Stimulated activated CD4-positive, alpha-beta T cell treated with anti-CD3 and anti-CD28 coated beads, Interleukin-1b, Interleukin-23, amount 100 ng/mL, for 1 hour (primary cell): Measurements from ENCODE around the gene LIN54.
"Not testable (repeated sequence)": the region's sequence is repeated elsewhere in the genome, so short reads cannot be mapped to it uniquely, and the experiment has no call there.

Experiments used
- DNase-seq, 2 donors: peaks; one replicate each; pipeline ENCODE4 v3.0.0-alpha.2; 2020; ENCODE audit warnings: low read depth in 2 of 2

The LIN54 gene

GRCh38 chr4:83010522-83011318 lies at the start of gene LIN54:
Gene LIN54 (minus strand): TSS chr4:83010823. CDS start chr4:82984844, 25,979 bp downstream.
- peak; percentile 57 to 69 for DNase-seq

DNA sequence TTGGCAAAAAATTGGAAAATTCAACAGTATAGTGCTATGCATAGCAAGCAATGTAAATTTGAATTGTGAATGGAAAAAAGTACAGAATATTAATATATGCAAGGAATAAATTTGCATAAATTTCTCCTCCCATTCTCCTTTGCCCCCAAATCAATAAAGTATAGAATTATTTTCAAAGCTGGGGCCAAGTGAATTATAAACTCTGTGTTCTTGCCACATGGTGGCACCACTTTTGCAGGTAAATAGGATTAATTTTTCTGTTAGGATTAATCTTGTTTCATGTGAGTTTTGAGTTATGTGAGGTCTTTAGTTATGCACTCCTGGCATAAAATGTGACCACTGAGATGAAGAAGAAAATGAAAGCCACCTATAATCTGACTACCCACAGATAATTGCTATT lies 44.3 kb upstream of the LIN54 start:
- no peak for DNase-seq

- DNase-seq: not testable (repeated sequence)
Observed at GRCh38 chr4:83048781-83049180, 38.2 kb upstream of the LIN54 start.

- DNase-seq: no peak
Observed at GRCh38 chr4:83046693-83047473, 36.3 kb upstream of the LIN54 start.

DNA sequence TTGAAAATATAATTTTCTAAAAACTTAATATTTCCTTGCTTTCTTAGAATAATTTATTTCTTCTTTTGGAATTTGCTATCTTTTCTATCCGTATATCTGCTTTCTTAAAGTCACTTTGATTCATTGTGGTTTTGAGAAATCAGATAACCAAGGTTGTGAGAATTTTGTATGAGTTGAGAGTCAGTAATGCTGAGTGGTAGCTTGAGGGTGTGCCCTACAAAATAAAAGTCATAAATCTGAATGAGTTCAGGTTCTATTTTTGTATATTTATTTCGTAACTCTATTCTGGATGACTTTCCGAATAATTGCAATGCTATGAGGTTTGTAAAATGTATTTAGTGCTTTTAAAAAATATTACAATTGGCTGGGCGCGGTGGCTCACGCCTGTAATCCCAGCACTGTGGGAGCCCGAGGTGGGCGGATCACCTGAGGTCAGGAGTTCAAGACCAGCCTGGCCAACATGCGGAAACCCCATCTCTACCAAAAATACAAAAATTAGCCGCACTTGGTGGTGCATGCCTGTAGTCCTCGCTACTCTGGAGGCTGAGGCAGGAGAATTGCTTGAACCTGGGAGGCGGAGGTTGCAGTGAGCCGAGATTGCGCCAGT lies 33.3 kb upstream of the LIN54 start:
- no peak for DNase-seq

DNA sequence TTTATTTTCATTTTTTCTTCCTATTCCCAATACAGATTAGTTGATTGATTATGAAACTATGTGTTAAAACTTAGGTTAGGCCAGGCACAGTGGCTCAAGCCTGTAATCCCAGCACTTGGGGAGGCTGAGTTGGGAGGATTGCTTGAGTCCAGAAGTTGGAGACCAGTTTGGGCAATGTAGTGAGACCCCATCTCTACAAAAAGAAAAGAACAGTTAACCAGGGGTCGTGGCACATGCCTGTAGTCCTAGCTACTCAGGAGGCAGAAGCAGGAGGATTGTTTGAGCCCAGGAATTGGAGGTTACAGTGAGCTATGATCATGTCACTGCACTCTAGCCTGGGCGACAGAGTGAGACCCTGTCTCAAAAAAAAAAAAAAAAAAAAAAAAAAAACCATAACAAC lies 32.5 kb upstream of the LIN54 start:
- DNase-seq: not testable (repeated sequence)

- DNase-seq: no peak
Observed at GRCh38 chr4:83040269-83040668, 29.6 kb upstream of the LIN54 start.

DNA sequence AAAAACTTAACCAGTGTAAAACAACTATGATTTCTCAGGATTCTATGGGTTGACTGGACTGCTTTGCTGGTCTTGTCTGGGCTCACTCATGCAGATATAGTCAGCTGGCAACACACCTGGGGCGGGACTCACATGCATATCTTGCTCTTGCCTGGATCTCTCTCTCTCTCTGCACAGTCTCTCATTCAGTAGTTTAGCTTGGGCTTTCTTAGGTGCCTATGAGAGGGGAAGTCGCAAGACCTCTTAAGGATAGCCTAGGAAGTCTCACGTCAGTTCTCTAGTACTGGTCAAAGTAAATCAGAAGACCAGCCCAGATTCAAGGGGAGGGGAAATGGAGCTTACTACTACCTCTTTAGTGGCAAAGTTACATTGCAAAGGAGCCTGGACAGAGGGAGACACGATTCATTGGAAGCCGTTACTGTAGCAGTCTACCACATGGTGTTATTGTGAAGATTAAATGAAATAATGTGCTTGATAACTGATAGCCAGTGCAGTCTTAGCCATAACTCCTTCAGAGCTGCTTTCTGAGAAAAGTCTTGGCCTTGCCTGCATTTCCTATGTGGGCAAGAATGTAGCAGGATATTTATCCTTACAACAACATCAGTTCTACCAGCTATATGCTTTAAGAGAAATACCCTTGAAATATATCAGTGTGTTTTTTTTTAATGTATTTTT lies 26.5 kb upstream of the LIN54 start:
- no peak for DNase-seq

GRCh38 chr4:83034630-83035494 lies 24.2 kb upstream of the LIN54 start, which contains the start of gene COPS4:
Gene COPS4 (plus strand): TSS chr4:83035183. CDS start chr4:83035225, 42 bp downstream.
- DNase-seq: peak; percentile 78 to 87

- DNase-seq: no peak
Observed at GRCh38 chr4:83029688-83030087, 19.1 kb upstream of the LIN54 start.

DNA sequence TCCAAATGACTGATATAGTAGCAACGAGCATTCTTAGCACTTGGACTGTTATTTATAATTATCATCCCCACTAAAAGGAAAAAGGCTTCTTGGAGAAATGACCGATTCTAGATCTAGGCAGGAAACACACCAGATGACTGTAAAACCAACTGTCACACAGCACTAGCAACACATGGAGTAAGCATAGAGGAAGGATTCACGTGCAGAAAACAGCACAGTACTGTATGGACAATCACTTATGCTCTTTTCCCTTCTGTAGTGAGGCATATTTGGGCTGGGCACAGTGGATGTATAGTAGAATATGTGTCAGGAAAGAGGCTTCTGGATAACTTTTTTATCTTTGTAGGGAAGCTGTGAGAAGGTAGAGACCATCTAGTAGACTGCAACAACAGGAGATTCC lies 18.4 kb upstream of the LIN54 start:
- DNase-seq: no peak

DNA sequence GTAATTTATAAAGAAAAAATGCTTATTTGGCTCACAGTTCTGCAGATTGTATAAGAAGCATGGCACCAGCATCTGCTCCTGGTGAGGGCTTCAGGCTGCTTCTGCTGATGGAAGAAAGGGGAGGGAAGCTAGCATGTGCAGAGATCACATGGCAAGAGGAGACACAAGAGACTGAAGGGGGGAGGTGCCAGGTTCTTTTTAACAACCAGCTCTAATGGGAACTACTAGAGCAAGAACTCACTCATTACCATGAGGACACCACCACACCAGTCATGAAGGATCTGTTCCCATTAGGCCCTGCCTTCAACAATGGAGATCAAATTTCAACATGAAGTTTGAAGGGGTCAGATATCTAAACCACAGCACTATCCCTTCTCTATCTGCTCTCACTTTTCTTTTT lies 14.9 kb upstream of the LIN54 start:
- DNase-seq: no peak

GRCh38 chr4:83024233-83024632 lies 13.6 kb upstream of the LIN54 start:
- DNase-seq: no peak

- DNase-seq: not testable (repeated sequence)
Observed at GRCh38 chr4:83023599-83023998, 13.0 kb upstream of the LIN54 start.

DNA sequence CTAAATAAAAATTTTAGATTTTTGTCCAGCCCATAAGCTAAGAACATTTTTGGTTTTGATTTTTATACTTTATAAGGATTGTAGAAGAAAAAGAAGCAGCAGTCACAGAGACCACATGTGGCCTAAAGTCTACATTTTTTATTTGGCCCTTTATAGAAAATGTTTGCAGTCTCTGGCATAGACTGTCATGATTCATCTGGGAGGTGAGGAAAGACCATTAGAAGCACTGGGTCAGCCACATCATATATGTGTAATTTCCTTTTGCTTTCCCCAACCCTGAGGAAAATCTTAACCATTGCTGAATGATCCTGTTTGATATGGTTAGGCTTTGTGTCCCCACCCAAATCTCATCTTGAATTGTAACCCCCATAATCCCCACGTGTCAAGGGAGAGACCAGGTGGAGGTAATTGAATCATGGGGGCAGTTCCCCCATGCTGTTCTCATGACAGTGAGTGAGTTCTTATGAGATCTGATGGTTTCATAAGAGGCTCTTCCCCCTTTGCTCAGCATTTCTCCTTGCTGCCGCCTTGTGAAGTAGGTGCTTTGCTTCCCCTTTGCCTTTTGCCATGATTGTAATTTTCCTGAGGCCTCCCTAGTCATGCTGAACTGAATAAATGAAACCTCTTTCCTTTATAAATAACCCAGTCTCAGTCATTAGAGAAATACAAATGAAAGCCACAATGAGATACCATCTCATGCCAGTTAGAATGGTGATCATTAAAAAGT lies 12.3 kb upstream of the LIN54 start:
- DNase-seq: no peak

- no peak for DNase-seq
Observed at GRCh38 chr4:83019794-83020494, 9.3 kb upstream of the LIN54 start.

- no peak for DNase-seq
Observed at GRCh38 chr4:83013902-83014301, 3.3 kb upstream of the LIN54 start.

DNA sequence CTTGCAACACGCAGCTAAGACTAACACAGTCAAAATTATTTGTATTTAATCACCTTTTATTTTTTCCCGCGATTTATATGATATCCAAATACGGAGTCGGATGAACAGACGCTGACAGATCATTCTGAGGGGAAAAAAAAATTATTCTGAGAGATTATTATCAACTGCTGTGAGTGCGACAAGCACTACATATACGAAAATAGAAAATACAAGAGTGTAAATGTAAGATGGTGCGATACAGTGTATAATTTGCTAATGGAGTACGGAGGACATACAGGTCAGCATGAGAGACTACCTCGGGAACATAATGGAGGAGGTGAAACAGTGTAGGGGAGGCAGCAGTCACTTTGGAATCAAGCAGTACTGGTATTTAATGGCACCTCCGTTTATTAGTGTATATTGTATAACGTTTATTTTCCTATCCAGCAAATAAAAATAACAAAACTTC lies 2.8 kb upstream of the LIN54 start:
- no peak for DNase-seq

- DNase-seq: peak; percentile 90 to 91
Observed at GRCh38 chr4:83012687-83013419, 2.2 kb upstream of the LIN54 start.
